ENCODE results near the gene NBAS. TPM values are rescaled to one million over a fixed set of nuclear protein-coding genes. Genes with fewer than 3 reads are reported as not detected.

NBAS gene
- total RNA-seq, 1 experiment from 2014 or later, result 32.5 TPM

- H3K9me3 Mint-ChIP-seq, result no peaks in the 10 kb centered on the region
- H2BK5ac ChIP-seq (ENCODE audit: insufficient read length, low read length), result no peak overlapping the region
- H3K23ac ChIP-seq (ENCODE audit: insufficient read length, low read depth, low read length), result no peak overlapping the region
- H3K4me2 ChIP-seq (ENCODE audit: insufficient read depth, insufficient read length, low read length), result no peak overlapping the region
- no peaks in the 10 kb centered on the region for H3K23me2 ChIP-seq (ENCODE audit: insufficient read length, low read depth, low read length, poor library complexity, severe bottlenecking)
- no peak overlapping the region for H2AK5ac ChIP-seq (ENCODE audit: insufficient read length, low read length)
- peaks cover 0 to 5% of the 10 kb centered on the region in 2 experiments; a peak in 2 of 4 replicates for H3K4me1 Mint-ChIP-seq
- H2BK12ac ChIP-seq (ENCODE audit: insufficient read length, low read depth, low read length), result no peak overlapping the region
- H3K27me3 Mint-ChIP-seq (ENCODE audit: low read depth), result no peaks in the 10 kb centered on the region
- H4K20me1 ChIP-seq (ENCODE audit: control insufficient read depth, insufficient read depth, insufficient read length), result no peaks in the 10 kb centered on the region
- no peak overlapping the region for H3T11ph ChIP-seq (ENCODE audit: low read length)
- H3K27me3 ChIP-seq (ENCODE audit: insufficient read depth, low read length), result no peaks in the 10 kb centered on the region
- H2BK20ac ChIP-seq (ENCODE audit: low read depth, low read length, poor library complexity, severe bottlenecking), result no peak overlapping the region
- no peaks in the 10 kb centered on the region for H3K9me3 ChIP-seq (ENCODE audit: control insufficient read depth, low read depth, low read length)
- no CpG with 5 or more reads among the region's 11 CpGs for WGBS (ENCODE audit: extremely low coverage, insufficient read length, low lambda C conversion rate)
- DNase-seq, result no peak
- no peak overlapping the region for H3K27ac ChIP-seq (ENCODE audit: insufficient read length, low read depth, low read length)
- H3K4ac ChIP-seq (ENCODE audit: low read depth, low read length), result no peak overlapping the region
- H2AFZ ChIP-seq (ENCODE audit: low read length), result no peak overlapping the region
- H2BK120ac ChIP-seq (ENCODE audit: low read depth, low read length, poor library complexity, severe bottlenecking), result no peak overlapping the region
- H2BK15ac ChIP-seq (ENCODE audit: low read depth, low read length), result no peak overlapping the region
- TF ChIP-seq CTCF (conservative IDR thresholded peaks at IDR 0.05), result no peak
- H4K5ac ChIP-seq (ENCODE audit: insufficient read length, low read depth, low read length), result no peak overlapping the region
- H3K79me1 ChIP-seq (ENCODE audit: insufficient read depth, low read depth, low read length, poor library complexity, severe bottlenecking), result no peaks in the 10 kb centered on the region
- H3K4me3 Mint-ChIP-seq, result no peak overlapping the region
- no peak overlapping the region for H3K14ac ChIP-seq (ENCODE audit: insufficient read depth, low read length)
- no peak overlapping the region for H4K91ac ChIP-seq (ENCODE audit: insufficient read length, low read depth, low read length)
- peaks cover 0 to 10% (median 9%) of the 10 kb centered on the region in 3 experiments; a peak in 6 of 7 replicates for H3K36me3 Mint-ChIP-seq (ENCODE audit: insufficient read depth in 1 of 3, low read depth in 3 of 3)
- no peaks in the 10 kb centered on the region for H3K79me2 ChIP-seq (ENCODE audit: insufficient read depth, low read length)
- no peak overlapping the region for H3K56ac ChIP-seq (ENCODE audit: insufficient read length, low read depth, low read length)
- H3K4me1 ChIP-seq (ENCODE audit: insufficient read depth, low read length), result no peaks in the 10 kb centered on the region
- no peak overlapping the region for H4K8ac ChIP-seq (replicated peaks; ENCODE audit: insufficient read length, low read depth, low read length)
- no peak overlapping the region for H3K9ac ChIP-seq (ENCODE audit: extremely low read depth, insufficient read length, low read length)
- H3K27ac Mint-ChIP-seq, result peak overlapping the region in 1 of 3 experiments; percentile 57; a peak in 2 of 7 replicates
- no peak overlapping the region for H3K18ac ChIP-seq (ENCODE audit: insufficient read length, low read depth, low read length)
Observed at GRCh38 chr2:15300624-15301573, 260.2 kb downstream of the NBAS start.
